ENCODE data around the gene STPG4.

The STPG4 gene

DNA sequence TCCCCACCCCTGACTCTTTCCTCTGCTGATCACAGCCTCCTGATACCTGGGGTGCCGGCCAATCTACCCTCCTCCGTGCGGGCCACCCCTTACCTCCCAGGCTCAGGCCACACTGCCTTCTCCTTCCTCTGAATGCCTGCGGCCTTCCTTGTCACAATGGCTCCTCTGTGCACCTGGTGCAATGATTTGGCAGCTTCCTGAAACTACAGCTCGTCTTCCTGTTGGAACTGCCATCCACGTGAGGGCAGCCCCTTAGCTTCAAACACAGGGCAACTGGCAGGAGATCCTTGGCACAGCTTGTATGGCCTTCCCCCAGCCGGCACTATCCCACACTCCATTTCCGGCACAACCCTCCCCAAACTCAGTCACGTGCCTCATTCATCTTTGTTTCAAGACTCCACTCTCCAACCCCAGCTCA is 69.0 kb downstream of the STPG4 start:
- no peak for DNase-seq

DNA sequence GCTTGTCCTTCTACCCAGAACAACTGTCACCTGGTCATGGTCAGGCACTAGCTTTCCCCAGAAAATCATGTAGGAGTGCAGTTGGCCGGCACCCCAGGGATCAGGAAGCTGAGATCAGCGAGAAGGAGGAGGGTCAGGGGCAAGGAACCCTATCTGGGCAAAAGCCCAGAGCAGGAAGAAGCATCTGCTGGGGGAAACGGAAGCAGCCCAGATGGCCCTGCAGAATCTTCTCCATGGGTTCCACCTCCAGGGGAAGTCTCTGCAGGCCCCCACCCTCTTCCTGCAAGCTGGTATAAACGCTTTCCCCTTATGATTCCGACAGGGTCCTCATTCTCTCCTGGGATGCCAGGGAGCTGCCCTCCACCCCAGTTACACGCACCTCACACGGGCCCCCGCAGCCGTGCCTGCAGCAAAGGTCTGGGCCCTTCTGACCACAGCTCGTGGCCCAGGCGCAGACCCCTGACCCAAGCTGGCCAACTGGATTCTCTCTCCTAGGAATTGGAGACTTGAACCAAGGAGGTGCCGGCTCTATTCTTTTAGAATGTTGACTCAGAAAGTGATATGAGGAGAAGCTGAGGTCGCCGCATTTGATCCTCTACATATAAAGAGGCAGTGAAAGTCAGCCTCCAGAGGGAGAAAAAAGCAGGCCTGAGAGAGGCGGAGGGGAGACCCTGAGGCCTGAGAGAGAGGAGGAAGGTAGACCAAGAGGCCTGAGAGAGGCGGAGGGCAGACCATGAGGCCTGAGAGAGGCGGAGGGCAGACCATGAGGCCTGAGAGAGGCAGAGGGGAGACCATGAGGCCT is 71.0 kb downstream of the STPG4 start:
- no peak for DNase-seq

DNA sequence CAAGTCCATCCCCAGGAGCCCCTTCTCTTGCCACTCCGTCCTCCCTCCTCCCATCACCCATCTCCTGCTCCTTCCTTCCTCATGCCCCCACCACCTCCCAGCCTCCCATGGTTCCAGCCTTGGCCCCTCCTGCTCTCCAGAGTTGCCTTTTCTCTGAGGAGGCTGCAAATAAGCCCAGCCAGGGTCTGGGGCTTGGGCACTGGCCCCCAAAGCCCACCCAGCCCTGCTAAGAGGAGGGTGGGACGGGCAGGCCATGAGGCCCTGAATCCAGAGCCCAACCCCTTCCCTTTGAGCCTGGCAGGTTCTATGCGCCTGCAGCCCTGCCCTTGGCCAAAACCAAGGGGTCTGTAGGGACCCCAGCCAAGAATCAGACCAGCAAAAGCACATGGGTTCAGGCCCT is 71.6 kb downstream of the STPG4 start:
- no peak for DNase-seq

DNA sequence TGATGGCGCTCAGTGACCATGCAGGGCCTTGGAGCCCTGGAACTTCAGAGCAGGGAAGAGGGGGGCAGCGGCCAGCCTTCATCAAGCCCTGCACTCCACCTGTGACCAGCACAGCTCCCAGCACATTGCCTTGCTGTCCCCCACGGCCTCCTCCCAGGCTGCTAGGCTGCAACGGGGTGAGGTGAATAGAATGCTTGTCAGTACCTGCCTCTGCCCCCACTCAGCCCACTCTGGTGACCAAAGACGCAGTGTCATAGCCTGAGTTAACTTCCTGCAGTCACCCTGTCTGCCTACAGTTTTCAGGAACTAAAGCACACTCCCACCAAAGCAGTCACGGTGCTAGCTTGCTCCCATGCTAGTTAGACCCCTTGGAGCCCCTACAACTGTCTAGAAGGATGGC is 72.1 kb downstream of the STPG4 start:
- no peak for DNase-seq

DNA sequence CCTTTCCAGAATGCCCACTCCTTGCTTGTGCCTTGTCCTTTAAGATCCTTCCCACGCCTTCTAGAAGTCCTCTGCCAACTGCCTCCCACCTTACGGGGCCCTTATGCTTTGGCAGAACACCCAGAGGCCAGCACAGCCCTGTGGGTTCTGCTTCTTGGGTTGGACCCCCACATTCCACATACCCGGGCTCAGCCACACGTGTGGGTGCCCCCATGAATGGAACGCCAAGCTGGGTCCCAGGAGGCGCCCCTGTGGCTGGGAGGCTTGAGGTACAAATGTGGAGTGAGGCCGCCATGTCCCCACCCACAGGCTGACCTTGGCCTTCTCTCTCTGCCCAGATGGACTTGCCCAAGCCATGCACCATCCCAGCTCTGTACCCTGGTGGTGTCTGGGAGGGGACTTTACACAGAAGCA is 74.2 kb downstream of the STPG4 start:
- no peak for DNase-seq

DNA sequence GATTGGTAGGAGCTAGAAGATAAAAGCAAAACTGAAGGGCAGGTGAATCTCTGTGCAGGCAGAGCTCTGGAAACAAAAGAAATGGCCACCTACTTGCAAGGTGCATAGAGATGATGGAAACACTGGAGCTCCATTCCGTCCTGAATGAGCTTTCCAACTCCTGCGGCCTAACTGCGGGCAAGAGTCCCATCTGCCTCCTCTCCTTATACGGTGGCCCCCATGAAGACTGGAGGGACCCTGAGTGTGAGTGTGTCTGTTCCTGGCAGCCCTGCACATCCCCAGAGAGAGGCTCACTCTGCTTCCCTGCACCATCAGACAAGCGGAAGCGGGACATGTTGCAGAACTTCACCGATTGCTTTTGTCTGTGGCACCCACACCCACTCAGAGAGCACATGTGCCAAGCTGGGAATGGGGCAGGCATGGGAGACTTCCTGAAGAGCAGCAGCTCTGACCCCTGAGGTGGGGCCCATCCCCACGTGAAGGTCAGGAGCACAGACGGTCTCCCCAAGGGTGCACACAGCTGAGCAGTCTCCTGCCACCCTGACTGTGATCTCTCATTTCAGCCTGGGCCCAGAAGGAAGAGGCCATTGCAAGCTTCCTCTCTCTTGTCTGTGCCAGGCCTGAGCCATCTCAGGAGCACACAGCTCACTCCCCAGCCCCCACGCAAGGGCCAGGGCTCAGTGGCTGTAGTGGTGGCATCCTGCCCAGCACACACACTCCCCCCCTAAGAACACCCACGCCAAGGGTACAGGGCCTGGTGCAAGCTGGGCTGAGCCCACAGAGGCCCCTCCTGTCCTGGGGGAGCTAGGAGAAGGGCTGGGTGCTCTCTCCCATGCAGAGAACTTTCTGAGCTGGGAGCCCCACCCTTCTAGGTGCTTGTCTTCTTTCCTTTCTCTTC is 75.3 kb downstream of the STPG4 start:
- no peak for DNase-seq

DNA sequence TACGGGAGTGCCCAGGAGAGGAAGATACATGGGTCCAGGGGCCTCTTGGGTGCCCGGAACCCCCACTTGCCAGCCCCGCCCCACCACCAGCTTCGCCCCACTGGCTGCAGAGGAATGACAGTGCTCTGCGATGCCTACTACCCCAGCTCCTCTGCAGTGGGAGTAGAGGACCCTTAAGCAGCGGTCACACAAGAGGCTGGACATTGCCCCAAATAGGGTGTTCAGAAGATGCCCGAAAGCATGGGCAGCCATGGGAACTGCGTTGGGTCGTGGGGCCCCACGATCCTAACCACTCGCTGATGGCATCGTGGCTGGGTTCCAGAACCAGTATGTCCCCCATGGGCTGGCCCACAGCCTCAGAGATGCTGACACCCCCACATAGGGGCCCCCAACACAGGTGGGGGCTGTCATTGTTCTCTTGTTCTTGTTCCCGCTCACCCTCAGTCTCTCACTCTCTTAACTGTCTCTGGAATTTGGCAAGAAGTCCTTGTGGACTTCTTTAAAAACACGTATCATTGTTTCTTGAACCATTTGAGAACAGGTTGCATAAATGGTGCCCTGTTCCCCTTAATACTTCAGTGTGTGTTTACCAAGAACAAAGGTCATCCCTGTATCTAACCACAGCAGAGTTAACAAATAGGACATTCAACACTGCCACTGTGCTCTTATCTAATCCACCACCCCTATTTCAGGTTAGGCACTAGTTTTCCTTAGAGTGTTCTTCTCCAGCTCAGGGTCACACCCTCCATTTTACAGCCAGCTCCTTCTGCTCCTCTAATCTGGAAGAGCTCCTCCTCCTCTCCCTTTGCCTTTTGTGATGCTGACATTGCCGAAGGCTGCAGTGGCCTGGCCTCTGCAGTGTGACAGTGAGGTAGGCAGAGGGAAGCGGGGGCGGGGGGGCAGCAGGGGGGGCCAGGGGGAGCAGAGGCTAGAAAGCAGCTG is 76.3 kb downstream of the STPG4 start:
- DNase-seq: no peak

DNA sequence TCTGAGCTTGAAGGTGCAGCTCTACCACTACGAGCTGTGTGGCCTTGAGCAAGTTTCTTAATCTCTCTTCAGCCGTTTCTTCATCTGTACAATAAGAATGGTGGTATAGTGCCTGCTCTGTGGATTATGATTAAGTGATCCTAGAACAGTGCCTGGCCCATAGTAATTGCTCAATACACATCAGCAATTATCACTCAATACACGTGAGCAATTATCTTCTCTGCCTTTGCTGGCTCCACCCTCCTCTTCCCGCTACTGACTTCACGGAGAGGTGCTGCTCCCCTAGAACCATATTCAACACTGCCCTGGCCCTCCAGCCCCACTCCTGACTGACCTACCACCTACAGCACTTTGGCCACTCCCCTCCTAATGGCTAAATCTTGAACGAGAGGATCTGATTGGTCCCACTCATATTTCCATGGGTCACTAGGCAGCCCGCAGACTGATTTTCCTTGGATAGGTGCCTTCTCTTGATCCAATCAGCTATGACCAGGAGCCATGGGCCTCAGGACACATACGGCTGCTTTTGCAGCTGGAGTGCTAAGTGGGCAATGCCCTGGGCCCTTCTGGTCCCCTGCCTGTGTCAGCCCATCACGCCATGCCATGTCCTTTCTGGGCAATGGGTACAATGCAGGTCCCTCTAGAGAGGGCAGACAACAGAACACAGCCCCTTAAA is 77.5 kb downstream of the STPG4 start:
- DNase-seq: no peak

DNA sequence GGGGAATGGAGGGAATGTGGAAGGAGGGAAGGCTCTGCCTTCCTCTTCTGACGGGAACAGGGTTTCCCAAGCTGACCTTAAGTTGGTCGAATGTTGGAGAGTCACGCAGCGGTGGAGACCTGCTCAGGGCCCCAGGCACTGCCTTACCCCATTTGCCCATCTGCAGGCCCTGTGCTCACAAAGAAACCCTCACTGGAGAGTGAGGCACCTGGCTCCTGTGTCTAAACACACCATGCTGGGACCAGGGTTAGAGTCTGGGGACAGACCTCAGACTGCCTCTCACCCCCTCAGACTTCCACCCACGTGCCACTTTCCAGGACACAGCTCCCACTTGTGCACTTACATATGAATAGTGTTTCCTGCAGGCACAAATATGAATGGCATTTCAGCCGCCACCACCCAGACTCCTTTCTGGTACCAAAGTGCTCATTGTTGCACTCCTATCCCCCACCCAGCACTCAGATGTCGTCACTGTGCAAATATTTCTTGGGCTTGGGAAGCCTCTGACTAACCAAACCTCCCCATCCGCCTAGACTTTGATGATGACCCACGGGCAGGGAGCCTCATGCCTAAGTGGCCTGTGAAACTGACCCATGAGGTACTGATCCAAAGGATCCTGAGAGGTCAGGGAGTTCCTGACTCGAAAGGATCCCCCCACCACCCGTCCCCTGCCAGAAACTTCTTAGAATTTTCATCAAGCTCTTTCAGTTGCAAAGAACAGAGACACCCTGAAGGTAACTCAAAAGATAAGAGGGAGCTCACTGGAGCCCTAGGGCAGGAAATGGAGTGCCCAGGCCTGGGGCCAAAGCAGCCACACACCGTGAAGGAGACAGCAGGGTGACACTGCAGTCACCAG is 78.3 kb downstream of the STPG4 start:
- DNase-seq: no peak

DNA sequence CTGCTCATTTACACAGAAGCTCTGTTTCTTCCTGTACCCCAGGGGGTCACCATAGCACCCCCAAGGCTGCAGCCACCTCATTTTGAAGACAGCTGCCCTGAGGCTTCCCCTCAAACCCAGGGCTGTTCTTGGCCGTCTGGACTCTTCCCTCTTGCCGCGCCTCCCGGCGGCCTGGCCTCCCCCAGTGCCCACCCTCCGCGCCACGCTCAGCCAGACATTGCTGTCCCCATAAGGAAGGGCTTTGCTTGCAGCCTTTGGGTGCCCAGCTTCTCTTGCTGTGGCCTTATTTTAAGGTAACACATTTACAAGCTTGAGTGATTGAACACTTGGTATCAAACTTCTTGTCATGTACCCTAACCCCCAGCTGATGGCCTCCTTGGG is 79.0 kb downstream of the STPG4 start:
- no peak for DNase-seq

DNA sequence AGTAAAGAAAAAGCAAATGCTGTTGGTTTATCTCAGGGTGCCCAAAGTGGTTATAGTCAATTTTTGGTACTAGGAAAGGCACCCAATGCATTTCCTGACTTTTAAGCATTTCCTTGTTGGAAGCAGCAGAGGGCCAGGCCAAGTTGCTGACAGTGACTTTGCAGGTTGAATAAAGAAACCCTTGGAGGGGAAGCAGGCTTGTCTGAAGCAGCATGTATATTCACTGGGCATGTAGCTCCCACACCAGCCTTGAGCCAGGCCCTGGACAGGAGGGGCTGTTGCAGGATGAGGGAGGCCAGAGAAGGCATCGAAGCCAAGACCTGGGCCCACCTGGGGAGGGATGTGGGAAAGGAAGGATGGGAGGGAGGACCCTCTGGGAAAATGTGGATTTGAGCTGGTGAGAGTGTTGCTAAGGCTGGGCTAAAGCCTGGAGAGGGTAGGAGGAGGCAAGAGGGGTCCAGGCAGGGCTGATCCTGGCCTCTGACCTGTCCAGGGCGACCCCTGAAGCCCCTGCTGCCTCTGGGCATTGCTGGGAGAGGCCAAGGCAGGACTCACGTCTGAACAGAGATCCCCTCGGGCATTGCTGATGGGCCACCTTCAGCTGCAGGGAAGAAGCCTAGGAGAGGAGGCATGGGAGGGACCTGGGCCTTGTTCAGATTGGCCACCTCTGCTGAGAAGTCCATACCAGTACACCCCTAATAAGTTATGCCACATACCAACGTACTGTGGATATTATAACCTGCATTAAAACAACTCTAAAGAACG is 79.6 kb downstream of the STPG4 start:
- DNase-seq: no peak

DNA sequence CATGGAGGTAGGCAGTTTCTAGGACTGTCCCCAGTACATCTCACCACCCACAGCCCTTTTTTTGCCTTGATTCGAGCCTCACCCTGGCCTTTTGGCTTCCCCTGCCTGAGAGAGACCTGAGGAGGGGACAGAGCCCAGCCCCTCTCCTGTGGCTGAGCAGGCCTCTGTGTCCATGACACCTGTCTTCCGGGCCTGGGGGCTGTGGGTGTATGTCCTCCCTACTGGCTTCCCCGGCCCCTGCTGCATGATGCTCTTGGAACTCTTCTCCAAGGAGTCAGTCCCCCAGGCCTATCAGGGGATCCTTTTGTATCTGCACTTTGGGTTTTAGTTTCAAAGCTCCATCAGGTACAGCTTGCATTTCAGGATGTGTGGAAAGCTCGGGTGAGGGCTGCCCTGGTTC is 80.4 kb downstream of the STPG4 start:
- no peak for DNase-seq

DNA sequence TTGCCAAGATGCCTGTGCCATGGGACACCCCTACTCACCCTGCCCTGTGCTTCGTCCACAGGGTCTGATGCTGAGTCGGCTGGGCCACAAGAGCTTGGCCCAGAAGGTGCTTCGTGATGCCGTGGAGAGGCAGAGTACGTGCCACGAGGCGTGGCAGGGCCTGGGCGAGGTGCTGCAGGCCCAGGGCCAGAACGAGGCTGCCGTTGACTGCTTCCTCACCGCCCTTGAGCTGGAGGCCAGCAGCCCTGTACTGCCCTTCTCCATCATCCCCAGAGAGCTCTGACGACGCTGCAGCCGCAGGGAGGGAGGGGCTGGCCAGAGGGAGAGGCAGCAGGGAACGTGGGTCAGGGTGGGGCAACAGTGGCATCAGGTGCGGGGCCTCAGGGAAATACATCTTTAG is 81.5 kb downstream of the STPG4 start:
- DNase-seq: no peak

DNA sequence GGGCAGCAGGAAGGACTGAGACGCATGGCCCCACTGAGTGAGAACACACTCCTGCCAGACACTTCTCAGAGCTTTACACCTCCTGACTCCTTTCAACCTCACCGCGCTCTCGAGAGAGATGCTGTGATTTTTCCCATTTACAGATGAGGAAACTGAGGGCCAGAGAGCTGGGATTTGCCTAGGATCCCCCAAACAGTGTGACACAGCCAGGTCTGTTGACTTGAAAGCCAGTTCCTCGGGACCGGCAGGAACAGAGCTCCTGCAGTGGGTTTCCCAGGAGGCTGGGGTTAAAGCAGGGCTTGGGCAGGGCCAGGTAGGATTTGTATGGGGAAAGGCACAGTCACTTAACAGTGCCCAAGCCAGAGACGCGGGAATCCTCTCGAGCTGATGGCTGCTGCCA is 81.9 kb downstream of the STPG4 start:
- DNase-seq: no peak

DNA sequence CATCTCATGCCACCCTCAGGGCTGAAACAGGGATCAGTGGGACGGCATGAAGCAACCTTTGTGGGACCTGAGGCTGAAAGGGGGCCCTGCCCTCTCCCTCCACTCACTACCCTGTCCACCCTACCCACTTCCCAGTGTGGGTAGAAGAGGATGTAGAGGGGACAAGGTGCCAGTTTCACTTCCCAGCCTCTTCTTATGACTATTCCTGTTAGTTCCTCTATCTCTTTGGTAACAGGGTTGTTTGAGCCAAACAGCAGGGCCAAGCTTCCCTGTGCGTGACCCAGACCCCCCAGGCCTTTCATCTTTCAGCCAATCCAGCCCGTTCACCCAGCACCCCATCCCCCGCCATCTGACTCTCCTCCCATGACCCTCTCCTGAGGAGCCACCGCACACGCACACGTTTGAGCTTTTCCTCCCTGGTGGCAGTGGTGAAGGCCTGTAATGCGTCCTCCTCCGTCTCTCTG is 82.3 kb downstream of the STPG4 start:
- DNase-seq: no peak

DNA sequence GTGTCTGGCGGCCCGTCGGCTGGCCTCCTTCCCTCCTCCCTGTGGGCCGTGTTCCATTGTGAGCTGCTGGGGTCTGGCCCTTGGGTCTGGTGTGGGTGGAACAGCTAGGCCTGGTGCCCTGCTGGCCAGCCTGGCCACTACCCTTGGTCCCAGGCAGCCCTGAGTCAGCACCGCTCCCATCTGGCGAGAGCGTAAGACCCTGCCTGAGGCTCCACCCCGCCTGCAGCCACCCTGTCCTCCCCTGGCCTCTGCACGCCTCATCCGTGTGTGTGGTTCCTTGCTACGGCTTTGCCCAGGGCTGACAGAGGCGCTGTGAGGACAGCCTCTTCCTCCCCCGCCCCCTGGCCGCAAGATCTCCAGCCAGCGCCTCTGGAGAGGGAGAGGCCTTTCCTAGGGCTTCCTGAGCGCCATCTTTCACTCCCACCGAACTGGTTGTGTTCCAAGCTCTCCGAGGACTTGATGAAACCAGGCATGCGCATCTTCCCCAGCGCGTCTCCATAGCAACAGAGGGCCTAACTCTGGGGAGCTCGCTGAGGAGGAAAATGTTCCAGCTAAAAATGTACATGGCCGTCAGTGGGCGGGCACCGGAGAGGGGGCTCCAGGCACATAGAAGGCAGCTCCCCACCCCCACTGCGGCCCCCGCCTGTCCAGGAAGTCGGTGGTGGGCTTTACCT is 83.0 kb downstream of the STPG4 start:
- no peak for DNase-seq

DNA sequence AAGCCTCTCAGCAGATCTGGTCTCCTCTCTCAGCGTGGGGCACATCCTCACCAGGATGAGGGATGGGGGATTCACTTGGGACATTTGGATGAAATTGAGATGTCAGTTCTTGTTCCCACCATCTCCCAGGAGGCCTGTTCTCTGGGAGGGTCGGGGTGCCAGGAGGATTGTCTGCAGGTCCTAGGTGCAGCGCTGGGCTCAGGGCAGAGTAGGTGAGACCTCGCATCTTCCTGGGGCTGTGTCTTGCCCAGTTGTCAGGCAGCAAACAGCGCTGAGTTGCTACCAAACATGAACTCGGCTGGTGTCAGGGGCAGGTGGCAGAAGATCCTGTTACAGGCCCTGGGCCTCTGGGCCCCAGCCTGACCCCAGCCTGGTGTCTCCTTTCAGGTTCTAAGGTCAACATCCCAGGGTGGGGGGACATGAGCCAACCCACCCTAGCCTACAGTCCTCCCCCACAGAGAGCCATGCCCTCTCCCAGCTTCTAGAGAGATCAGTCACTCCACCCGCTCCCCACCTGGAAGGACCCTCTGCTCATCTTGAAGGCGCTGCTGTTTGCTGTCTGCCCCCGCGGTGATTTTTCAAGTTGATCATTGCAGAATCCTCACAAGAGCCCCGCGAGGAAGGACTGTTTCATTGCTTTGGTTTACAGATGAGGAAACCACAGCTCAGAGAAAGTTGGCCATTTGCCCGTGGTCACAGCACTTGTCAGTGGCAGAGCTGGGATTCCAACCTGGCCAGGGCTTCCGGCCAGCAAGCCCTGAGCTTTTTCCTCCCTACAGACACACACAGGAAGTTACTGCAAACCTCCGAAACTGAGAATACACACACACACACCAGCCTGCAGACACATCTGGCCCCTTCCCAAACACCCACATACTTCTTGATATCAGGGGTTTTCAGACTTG is 83.9 kb downstream of the STPG4 start:
- DNase-seq: no peak

DNA sequence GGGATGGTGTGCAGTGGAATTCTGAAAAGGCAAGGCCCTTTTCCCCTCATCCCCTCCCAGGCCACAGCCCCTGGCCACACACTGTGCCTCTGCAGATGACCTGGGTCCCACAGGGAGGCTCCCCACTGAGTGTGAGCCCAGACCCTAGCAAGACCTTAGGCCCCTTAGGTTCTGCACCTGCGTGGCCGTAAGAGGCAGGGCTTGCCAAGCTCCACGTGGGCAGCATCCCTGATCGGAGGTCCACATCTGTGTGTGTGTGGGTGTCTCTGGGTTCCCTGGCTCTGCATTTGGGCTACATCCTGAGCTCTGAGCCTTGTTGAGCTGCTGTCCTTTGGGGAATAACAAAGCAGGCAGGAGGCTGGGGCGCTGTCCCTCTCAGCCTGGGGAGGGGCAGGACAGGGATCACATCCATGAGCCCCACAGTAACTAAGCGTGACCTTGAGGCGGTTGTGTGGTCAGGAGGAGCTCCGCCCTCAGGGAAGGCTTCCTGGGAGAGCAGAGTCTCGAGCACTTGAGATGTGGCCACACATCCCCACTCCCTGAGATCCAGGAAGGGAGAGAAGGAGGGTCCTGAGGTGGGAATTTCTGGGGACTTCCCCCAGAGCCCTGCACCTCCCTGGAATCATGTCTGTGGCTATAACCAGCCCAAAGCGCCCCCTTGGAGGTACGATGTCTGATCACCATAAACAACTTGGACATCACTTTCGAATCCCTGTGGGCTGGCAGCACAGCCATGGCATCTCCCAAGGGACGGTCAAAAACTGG is 84.8 kb downstream of the STPG4 start:
- no peak for DNase-seq

Data from NCI-H1105 (cell line).